K562 (cell line): Measurements from ENCODE around the gene ANKRD1. TPM values are rescaled to one million over a fixed set of nuclear protein-coding genes. Genes with fewer than 3 reads are reported as not detected.
A peak's percentile ranks its signal among the peaks of the same experiment; 100 is the strongest.

Experiments
- BCL6 ChIP-seq: fragments of 250-450 bp; sonication (Bioruptor Pico); IDR thresholded peaks from 2 replicates; pipeline ENCODE4 v1.4.0; 2020
- BRCA1 ChIP-seq, 2 experiments: fragments of 450-650 bp in 1 of 2; sonication (generic) in 1 of 2; formaldehyde crosslinking in 1 of 2; IDR thresholded peaks; 2 replicates each; pipeline versions ENCODE4 v1.5.0 to v1.6.1; 2017 to 2020; ENCODE audit warnings: mild to moderate bottlenecking in 1 of 2, missing genetic modification reagents in 1 of 2
- CHCHD3 ChIP-seq: fragments of 250-450 bp; sonication (Bioruptor Pico); IDR thresholded peaks from 2 replicates; pipeline ENCODE4 v2.1.2; 2022; ENCODE audit warnings: mild to moderate bottlenecking
- KAT2B ChIP-seq: IDR thresholded peaks from one replicate; pipeline ENCODE4 v1.6.1; 2012; ENCODE audit warnings: low read depth, mild to moderate bottlenecking, control low read depth, inconsistent platforms, low read length, moderate library complexity
- MED1 ChIP-seq: sonication (generic); formaldehyde crosslinking; IDR thresholded peaks from 2 replicates; pipeline ENCODE4 v1.8.1; 2023; ENCODE audit warnings: missing genetic modification reagents, borderline replicate concordance
- NFRKB ChIP-seq: fragments of 450-650 bp; IDR thresholded peaks from 2 replicates; pipeline ENCODE4 v1.6.1; 2016; ENCODE audit warnings: low read depth
- NFXL1 ChIP-seq: fragments of 450-650 bp; formaldehyde crosslinking; IDR thresholded peaks from 2 replicates; pipeline ENCODE4 v1.4.0; 2021; ENCODE audit warnings: mild to moderate bottlenecking
- RBM34 ChIP-seq: fragments of 200-400 bp; formaldehyde crosslinking; IDR thresholded peaks from 2 replicates; pipeline ENCODE4 v1.6.1; 2018; ENCODE audit warnings: low read length, borderline replicate concordance; ENCODE audit not compliant: insufficient read depth
- SIN3B ChIP-seq: fragments of 450-650 bp; IDR thresholded peaks from 2 replicates; pipeline ENCODE4 v1.6.1; 2017; ENCODE audit warnings: low read depth, mild to moderate bottlenecking, moderate library complexity
- U2AF2 ChIP-seq: fragments of 200-400 bp; formaldehyde crosslinking; optimal IDR thresholded peaks from 2 replicates; pipeline ENCODE3; 2017; ENCODE audit warnings: low read depth, mild to moderate bottlenecking, low read length
- ZFPM2 ChIP-seq: fragments of 250-450 bp; sonication (Bioruptor Pico); IDR thresholded peaks from 2 replicates; pipeline ENCODE4 v1.5.1; 2022; ENCODE audit warnings: mild to moderate bottlenecking
- ZNF143 ChIP-seq: sonication (generic); formaldehyde crosslinking; IDR thresholded peaks from 2 replicates; pipeline ENCODE4 v1.9.0; 2022; ENCODE audit warnings: mild to moderate bottlenecking, missing genetic modification reagents
- ZNF324 ChIP-seq: fragments of 250-450 bp; sonication (Bioruptor Pico); IDR thresholded peaks from 2 replicates; pipeline ENCODE4 v1.4.0; 2020; ENCODE audit warnings: mild to moderate bottlenecking
- ZNF696 ChIP-seq: fragments of 250-450 bp; sonication (Bioruptor Pico); conservative IDR thresholded peaks from 2 replicates; pipeline ENCODE4 v1.4.0; 2020; ENCODE audit warnings: mild to moderate bottlenecking, moderate library complexity
- ZNF76 ChIP-seq: fragments of 250-450 bp; sonication (Bioruptor Pico); IDR thresholded peaks from 2 replicates; pipeline ENCODE4 v1.4.0; 2020; ENCODE audit warnings: mild to moderate bottlenecking, moderate library complexity, borderline replicate concordance
- polyA plus RNA-seq, 8 experiments: library from polyadenylated mRNA; depleted of rRNA in 4 of 8; stranded (reverse) in 5 of 8; unstranded in 3 of 8; fragments of >200 nt; fragmentation: Nextera tagmentation in 2 of 8; fragmentation: Illumina TruSeq in 1 of 8; extraction: Ambion mirVana in 2 of 8; extraction: Trizol in 1 of 8; gene quantifications; 2 replicates each; pipeline versions ENCODE4 v1.2.1 to v1.2.3, GENCODE V29; 2011 to 2014; ENCODE audit warnings: inconsistent platforms in 1 of 8, missing spikeins in 1 of 8
- total RNA-seq, 7 experiments: library from RNA; depleted of rRNA in 6 of 7; stranded (reverse); fragments of >200 nt in 6 of 7; fragmentation: Illumina TruSeq in 2 of 7; extraction: Trizol in 2 of 7; gene quantifications; 2 replicates each; pipeline versions ENCODE4 v1.2.1 to v1.2.3, GENCODE V29; 2011 to 2021; ENCODE audit warnings: low replicate concordance in 1 of 7
- TF ChIP-seq, protein P1 (sequence below): fragments of 450-650 bp; IDR thresholded peaks from 2 replicates; pipeline ENCODE4 v1.7.1; 2018; ENCODE audit warnings: mild to moderate bottlenecking, low read depth; ENCODE audit not compliant: partially characterized antibody
- TF ChIP-seq, protein P2 (sequence below): fragments of 450-650 bp; IDR thresholded peaks from 2 replicates; pipeline ENCODE4 v1.6.1; 2016; ENCODE audit warnings: borderline replicate concordance
- TF ChIP-seq, protein P3 (sequence below), 3 experiments: fragments of 200-800 bp in 1 of 3; fragments of 250-450 bp in 1 of 3; fragments of 450-650 bp in 1 of 3; sonication (Bioruptor Pico) in 1 of 3; sonication (Bioruptor generic) in 1 of 3; formaldehyde crosslinking in 1 of 3; IDR thresholded peaks; 2 replicates each; pipeline versions ENCODE4 v1.6.1 to v1.8.0; 2016 to 2022; ENCODE audit warnings: mild to moderate bottlenecking in 2 of 3, missing genetic modification characterization in 2 of 3, missing compliant biosample characterization in 1 of 3, moderate library complexity in 1 of 3
- TF ChIP-seq, protein P4 (sequence below): sonication (generic); formaldehyde crosslinking; IDR thresholded peaks from 2 replicates; pipeline ENCODE4 v1.9.0; 2022; ENCODE audit warnings: mild to moderate bottlenecking, missing genetic modification reagents

Gene ANKRD1
- total and polyA plus RNA-seq, 9 of the 15 experiments (the other 6 are each of a cell fraction or from before 2014, with no cell fraction given) = not detected

DNA sequence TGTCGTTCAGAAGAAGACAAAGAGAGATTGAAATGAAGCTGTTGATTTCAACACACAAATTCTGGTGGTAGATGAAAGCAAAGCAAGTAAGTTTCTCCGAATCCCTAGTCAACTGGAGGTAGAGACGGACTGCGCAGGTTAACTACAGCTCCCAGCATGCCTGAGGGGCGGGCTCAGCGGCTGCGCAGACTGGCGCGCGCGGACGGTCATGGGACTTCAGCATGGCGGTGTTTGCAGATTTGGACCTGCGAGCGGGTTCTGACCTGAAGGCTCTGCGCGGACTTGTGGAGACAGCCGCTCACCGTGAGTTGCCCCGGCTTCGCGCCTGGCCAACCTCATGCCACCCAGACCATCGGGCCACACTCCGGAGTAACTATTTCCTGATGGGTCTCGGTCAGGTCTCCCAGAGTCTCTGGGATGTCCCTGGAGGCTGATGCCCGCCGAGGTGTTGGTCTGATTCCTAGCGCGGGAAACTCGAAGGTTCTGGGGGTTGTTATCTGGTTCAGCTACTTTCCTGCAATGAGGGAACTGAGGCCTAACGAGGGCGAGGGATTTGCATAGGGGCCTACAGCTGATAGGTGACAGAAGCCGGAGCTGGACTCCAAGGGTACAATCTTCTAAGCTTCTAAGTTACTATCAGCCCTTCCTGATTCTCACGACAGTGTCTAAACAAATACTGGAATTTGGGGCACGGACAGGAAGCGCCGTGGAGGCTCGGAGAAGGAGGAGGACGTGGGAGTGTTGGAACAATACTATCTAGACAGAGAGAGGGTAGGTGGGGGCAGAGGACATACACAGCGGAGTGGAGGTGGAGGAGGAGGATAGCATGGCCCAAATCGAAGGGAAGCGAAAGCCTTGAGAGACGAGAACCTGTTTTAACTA, 48.9 kb downstream of the ANKRD1 start, which contains the start of gene RPP30 (continued):
- TF ChIP-seq CHCHD3 (CRISPR knock-in tag) = no peak
- TF ChIP-seq, protein P1, sequence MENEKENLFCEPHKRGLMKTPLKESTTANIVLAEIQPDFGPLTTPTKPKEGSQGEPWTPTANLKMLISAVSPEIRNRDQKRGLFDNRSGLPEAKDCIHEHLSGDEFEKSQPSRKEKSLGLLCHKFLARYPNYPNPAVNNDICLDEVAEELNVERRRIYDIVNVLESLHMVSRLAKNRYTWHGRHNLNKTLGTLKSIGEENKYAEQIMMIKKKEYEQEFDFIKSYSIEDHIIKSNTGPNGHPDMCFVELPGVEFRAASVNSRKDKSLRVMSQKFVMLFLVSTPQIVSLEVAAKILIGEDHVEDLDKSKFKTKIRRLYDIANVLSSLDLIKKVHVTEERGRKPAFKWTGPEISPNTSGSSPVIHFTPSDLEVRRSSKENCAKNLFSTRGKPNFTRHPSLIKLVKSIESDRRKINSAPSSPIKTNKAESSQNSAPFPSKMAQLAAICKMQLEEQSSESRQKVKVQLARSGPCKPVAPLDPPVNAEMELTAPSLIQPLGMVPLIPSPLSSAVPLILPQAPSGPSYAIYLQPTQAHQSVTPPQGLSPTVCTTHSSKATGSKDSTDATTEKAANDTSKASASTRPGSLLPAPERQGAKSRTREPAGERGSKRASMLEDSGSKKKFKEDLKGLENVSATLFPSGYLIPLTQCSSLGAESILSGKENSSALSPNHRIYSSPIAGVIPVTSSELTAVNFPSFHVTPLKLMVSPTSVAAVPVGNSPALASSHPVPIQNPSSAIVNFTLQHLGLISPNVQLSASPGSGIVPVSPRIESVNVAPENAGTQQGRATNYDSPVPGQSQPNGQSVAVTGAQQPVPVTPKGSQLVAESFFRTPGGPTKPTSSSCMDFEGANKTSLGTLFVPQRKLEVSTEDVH = no peak
- peak; percentile 86 for TF ChIP-seq ZNF143 (CRISPR knock-in tag)
- TF ChIP-seq U2AF2 = no peak
- TF ChIP-seq ZFPM2 = no peak
- TF ChIP-seq BCL6 (CRISPR knock-in tag) = no peak
- TF ChIP-seq, protein P2, sequence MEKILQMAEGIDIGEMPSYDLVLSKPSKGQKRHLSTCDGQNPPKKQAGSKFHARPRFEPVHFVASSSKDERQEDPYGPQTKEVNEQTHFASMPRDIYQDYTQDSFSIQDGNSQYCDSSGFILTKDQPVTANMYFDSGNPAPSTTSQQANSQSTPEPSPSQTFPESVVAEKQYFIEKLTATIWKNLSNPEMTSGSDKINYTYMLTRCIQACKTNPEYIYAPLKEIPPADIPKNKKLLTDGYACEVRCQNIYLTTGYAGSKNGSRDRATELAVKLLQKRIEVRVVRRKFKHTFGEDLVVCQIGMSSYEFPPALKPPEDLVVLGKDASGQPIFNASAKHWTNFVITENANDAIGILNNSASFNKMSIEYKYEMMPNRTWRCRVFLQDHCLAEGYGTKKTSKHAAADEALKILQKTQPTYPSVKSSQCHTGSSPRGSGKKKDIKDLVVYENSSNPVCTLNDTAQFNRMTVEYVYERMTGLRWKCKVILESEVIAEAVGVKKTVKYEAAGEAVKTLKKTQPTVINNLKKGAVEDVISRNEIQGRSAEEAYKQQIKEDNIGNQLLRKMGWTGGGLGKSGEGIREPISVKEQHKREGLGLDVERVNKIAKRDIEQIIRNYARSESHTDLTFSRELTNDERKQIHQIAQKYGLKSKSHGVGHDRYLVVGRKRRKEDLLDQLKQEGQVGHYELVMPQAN = no peak
- TF ChIP-seq NFXL1 (CRISPR knock-in tag) = no peak
- TF ChIP-seq ZNF696 (CRISPR knock-in tag) = no peak
- TF ChIP-seq KAT2B = no peak
- TF ChIP-seq NFRKB = no peak
- TF ChIP-seq, protein P3, sequence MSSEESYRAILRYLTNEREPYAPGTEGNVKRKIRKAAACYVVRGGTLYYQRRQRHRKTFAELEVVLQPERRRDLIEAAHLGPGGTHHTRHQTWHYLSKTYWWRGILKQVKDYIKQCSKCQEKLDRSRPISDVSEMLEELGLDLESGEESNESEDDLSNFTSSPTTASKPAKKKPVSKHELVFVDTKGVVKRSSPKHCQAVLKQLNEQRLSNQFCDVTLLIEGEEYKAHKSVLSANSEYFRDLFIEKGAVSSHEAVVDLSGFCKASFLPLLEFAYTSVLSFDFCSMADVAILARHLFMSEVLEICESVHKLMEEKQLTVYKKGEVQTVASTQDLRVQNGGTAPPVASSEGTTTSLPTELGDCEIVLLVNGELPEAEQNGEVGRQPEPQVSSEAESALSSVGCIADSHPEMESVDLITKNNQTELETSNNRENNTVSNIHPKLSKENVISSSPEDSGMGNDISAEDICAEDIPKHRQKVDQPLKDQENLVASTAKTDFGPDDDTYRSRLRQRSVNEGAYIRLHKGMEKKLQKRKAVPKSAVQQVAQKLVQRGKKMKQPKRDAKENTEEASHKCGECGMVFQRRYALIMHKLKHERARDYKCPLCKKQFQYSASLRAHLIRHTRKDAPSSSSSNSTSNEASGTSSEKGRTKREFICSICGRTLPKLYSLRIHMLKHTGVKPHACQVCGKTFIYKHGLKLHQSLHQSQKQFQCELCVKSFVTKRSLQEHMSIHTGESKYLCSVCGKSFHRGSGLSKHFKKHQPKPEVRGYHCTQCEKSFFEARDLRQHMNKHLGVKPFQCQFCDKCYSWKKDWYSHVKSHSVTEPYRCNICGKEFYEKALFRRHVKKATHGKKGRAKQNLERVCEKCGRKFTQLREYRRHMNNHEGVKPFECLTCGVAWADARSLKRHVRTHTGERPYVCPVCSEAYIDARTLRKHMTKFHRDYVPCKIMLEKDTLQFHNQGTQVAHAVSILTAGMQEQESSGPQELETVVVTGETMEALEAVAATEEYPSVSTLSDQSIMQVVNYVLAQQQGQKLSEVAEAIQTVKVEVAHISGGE (CRISPR knock-in tag; IDR thresholded peaks at IDR 0.05) = 0 out of 6 replicates have a peak, but pooled peaks of 1 of the 3 experiments have one; percentile 35
- no peak for TF ChIP-seq BRCA1 (IDR thresholded peaks at IDR 0.05)
- TF ChIP-seq BRCA1 (CRISPR knock-in tag; IDR thresholded peaks at IDR 0.05) = no peak
- TF ChIP-seq SIN3B = peak; percentile 83
- no peak for TF ChIP-seq RBM34
- TF ChIP-seq, protein P4, sequence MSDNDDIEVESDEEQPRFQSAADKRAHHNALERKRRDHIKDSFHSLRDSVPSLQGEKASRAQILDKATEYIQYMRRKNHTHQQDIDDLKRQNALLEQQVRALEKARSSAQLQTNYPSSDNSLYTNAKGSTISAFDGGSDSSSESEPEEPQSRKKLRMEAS (CRISPR knock-in tag) = no peak
- no peak for TF ChIP-seq ZNF324 (CRISPR knock-in tag)
- no peak for TF ChIP-seq MED1 (CRISPR knock-in tag)
- no peak for TF ChIP-seq ZNF76
